Activated gamma-delta T cell treated with Interleukin-2 at 50 U/mL for 16 hours (primary cell): Measurements from ENCODE around the gene INO80D.

Source experiments
- DNase-seq: peaks from one replicate; pipeline ENCODE4 v3.0.0-alpha.2; 2020

The INO80D gene

GRCh38 chr2:205975082-205975949, 110.7 kb downstream of the INO80D start:
- DNase-seq: no peak

DNA sequence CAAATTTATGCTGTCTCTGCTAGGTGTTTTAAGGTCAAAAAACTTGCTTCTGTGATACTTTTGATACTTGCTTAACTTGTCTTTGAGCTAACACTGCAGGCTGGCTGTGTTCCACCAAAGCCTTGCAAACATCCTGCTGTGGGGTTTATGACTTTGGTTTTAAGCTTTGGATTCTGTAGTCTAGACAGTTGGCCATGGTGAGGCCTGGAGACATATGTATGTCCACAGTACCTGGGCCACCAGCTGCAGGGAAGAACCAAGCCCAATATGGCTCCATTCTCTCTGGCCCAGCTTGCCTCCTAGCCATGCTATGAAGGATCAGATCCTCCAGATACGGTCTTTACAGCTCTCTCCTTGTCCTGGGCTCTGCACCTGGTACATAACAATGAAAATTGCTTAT, 113.9 kb downstream of the INO80D start:
- no peak for DNase-seq

DNA sequence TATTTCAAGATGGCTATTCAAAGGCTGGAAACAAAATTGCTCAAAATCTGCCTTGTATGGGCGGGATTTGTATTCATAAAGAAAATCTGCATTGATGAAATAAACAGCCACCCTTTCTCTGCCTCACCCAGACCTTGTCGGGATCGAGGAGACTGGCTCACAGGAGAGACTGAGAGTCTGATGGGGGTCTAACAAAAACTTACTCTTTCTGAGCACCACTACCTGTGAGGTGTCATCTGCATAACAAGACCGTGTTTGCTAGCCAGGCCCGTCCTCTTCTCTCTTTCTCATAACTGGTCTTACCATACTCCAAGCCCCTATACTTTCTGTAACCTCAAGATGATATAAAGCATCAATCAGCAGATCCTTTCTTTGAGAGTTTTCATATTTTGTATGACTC, 115.6 kb downstream of the INO80D start:
- no peak for DNase-seq

GRCh38 chr2:205969584-205969983, 116.4 kb downstream of the INO80D start:
- DNase-seq: no peak

DNA sequence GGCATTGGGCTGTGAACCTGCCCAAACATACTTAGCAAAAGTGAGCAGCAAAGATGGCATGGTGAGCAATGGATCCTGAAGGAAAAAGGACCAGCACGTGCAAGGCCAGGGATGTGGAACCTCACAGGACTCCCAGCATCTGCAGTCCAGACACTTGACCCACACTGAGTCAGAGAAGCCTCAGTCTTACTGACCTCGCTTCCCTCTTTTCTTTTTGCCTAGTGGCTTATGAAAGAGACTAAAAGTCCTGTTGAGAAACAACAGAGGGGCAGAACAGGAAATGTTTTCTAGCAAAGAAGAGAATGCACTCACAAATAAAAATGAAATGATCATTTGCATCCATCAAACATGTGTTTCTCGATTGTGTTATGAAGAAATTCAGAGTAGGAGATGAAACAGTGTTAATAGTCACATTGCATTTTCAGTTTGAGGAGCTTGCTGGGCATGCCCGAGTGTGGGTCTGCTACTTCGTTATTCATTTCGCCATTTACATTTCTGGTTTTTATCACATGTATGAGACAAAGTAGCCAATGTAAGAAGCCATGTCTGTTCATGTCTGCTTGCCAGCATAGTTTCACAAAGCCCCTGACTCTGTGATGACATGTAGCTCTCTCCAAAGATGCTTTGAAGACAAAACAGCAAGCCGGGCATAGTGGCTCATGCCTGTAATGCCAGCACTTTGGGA, 118.4 kb downstream of the INO80D start:
- no peak for DNase-seq

DNA sequence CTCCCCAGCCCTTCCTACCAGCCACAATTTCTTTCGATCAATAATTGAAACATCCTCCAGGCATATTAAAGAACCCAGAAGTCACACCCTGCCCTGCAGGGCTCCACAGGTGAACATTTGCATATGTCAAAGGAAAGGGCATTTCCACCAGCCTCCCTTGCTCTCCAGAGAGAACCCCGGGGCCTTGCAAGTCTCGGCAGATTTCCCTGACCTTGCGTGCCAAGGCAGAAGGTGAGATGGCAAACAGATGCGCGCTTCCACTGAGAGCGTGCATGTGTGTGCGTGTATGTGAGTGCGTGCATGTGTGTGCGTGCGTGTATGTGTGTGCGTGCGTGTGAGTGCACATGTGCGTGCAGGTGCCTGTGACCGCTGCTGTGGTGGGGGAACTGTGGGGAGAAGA, 120.3 kb downstream of the INO80D start:
- no peak for DNase-seq

DNA sequence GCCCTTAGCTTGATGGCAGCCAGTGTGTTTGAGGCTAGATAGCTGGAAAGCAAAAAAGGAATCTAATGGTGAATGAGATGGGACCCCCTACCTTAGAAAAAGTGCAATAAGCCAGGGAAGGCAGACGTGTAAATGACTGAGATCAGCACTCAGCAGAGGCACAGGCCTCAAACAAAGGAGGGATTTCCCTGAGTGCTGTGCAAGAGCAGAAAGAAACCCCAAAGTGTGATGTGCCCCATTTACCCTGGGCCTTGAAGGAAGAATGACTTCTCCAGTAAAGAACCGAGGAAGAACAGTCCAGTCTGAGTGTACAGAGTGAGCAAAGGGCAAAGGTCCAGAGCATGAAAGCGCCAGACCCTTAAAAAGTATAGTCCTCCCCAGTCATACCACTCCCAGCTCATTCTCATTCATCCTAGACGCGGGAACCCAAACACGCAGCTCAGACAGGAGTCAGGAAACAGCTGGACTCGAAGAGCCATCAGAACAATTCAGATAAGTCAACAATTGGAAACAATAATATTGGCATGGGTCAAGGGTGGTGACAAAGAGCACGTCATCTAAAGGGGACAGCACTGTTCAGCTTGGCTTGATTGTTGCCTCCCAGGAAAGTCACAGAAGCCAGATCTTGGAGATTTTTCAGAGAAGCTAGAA, 121.7 kb downstream of the INO80D start:
- no peak for DNase-seq

- DNase-seq: no peak
Observed at GRCh38 chr2:205959521-205959920, 126.5 kb downstream of the INO80D start.

DNA sequence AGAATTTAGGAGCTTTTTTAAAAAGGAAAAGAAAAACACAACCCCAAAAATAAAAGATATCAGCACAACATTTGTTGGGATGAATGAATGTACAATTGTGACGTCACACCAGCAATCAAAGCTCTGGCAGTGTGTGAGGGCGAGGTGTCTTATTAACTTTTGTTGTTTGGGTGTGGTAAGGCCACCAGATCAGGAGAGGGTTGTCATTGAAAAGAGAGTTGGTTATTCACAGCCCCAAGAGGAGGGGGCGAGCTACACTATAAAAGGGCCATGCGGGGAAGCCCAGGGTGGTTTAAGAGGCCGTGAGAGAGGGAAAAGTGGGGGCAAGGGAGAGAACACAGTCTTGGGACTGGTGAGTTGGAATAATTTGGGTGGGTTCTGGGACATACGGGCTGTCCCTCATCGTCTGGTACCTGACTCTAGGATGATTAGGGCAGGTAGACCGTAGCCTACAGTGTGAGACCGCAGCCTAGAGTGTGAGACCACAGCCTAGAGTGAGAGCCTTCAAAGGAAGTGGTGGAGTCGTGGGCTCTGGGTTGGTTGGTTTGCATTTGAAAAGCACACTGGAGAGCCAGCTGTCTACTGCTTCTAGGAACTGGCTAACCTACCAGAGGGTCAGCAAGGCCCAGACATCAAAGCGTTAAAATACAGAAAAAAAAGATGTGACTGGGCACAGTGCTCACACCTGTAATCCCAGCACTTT, 128.4 kb downstream of the INO80D start:
- DNase-seq: peak; percentile 12

- no peak for DNase-seq
Observed at GRCh38 chr2:205954707-205955106, 131.3 kb downstream of the INO80D start.

DNA sequence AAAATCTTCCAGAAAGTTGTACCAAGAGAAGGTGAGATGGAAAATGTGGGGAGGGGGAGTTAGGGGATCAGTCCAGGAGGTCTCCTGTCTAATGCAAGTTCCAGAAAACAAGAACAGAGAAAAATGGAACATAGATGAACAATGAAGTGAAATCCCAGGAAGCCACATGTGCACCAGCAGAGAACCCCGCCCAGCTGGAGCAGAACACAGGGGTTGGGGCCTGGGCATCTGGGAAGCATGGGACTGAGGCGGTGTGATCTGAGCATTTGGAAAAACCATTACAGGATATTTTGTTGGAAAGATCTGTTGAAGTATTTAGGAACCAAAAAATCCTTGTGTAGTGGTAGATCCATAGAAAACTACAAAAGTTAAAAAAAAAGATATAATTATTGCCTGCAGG, 133.7 kb downstream of the INO80D start:
- no peak for DNase-seq

DNA sequence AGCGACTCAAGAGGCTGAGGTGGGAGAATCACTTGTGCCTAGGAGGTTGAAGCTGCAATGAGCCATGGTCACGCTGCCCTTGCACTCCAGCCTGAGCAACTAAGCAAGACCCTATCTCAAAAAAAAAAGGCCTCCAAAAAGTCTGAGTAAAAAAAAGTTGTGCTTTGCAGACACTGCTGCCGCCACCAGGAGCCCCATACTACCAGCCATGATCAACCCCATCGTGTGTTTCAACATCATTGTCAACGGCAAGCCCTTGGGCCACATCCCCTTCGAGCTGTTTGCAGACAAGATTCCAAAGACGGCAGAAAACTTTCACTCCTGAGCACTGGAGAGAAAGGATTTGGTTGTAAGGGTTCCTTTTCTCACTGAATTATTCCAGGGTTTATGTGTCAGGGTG, 137.1 kb downstream of the INO80D start:
- no peak for DNase-seq

GRCh38 chr2:205948496-205948837, 137.5 kb downstream of the INO80D start:
- no peak for DNase-seq

GRCh38 chr2:205947621-205948495, 138.1 kb downstream of the INO80D start:
- peak; percentile 53 for DNase-seq

DNA sequence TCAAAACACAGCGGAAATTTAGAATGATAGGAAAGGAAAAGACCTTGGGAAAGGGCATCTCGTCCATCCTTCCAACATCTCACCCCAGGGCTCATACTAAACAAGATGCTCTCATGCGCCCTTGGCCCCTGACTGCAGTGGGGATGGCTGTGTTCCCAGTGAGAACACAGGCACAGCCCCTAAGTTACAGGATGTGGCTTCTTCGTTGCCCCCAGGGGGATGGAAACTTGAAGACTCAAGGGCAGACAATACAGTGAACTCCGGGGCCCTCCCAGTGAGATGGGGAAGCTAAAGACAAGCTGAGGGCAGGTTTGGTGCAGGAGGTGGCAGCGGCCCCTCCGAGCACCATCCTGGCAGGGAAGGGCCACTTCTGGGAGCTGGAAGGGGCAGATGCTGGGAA, 139.7 kb downstream of the INO80D start:
- no peak for DNase-seq
